Aorta (tissue), 5 donors: ENCODE measurements around the gene EXTL1. TPM values are rescaled to one million over a fixed set of nuclear protein-coding genes. Genes with fewer than 3 reads are reported as not detected.

Experiments used
- ATAC-seq: fragments of 200-7000 bp; cut with Tn5 transposase; one replicate; pipeline ENCODE4 v1.9.1; 2022; ENCODE audit warnings: moderate library complexity; ENCODE audit not compliant: low FRiP score
- DNase-seq, 2 donors: peaks; one replicate each; pipeline ENCODE4 v3.0.0-alpha.2; 2020
- H3K27ac ChIP-seq, 2 donors: one replicate each; pipeline ENCODE4 v1.5.1; 2013; ENCODE audit warnings: low read length in 2 of 2, mild to moderate bottlenecking in 2 of 2, moderate library complexity in 2 of 2, control low read depth in 1 of 2, inconsistent platforms in 1 of 2, low read depth in 1 of 2
- H3K27me3 ChIP-seq, 2 donors: one replicate each; pipeline ENCODE4 v1.6.1; 2013; ENCODE audit warnings: control low read depth in 1 of 2, low read length in 1 of 2, mild to moderate bottlenecking in 1 of 2, moderate library complexity in 1 of 2; ENCODE audit not compliant: insufficient read depth in 2 of 2, control insufficient read depth in 1 of 2
- H3K36me3 ChIP-seq, 2 donors: one replicate each; pipeline ENCODE4 v1.6.1; 2013; ENCODE audit warnings: control low read depth in 1 of 2, low read length in 1 of 2, mild to moderate bottlenecking in 1 of 2; ENCODE audit not compliant: insufficient read depth in 2 of 2, control insufficient read depth in 1 of 2
- H3K4me1 ChIP-seq, 2 donors: one replicate each; pipeline ENCODE4 v1.6.1; 2013; ENCODE audit warnings: low read length in 2 of 2, control low read depth in 1 of 2, mild to moderate bottlenecking in 1 of 2, moderate library complexity in 1 of 2; ENCODE audit not compliant: insufficient read depth in 2 of 2, control insufficient read depth in 1 of 2
- H3K4me3 ChIP-seq, 2 donors: one replicate each; pipeline ENCODE4 v1.5.1; 2013; ENCODE audit warnings: low read length in 2 of 2, control low read depth in 1 of 2, mild to moderate bottlenecking in 1 of 2
- H3K9me3 ChIP-seq: one replicate; pipeline ENCODE4 v1.6.1; 2013; ENCODE audit warnings: mild to moderate bottlenecking, low read length; ENCODE audit not compliant: control insufficient read depth
- WGBS, 2 donors: extraction: QIAGEN DNeasy Blood & Tissue Kit; methylation state at CpG; one replicate each; pipeline ENCODE4 v1.1.7; 2013; 5-methylcytosine and 5-hydroxymethylcytosine counted together
- intact Hi-C, 2 donors: fragments of 100-400 bp; cut with DNase I; formaldehyde crosslinking; loops; one replicate each; pipeline versions ENCODE4 v1.14.2 to v1.15.0; 2022
- polyA plus RNA-seq, 2 donors: library from polyadenylated mRNA; stranded (reverse); fragments of 200-250 nt; gene quantifications; one replicate each; pipeline ENCODE4 v1.2.3, GENCODE V29; 2013
- total RNA-seq, 2 donors: library from RNA; stranded (reverse); fragmentation: NEBNext Ultra II Directional; extraction: Animal tissue kit (Norgen Biotek cat#: 25700); gene quantifications; one replicate each; pipeline ENCODE4 v1.2.1, GENCODE V29; 2021
- donor health status: healthy with polysubstance abuse.
- donor health status: Bipolar disorder and iron deficiency.
- donor health status: DM: no; HTN: no; CAD: no.
- donor health status: DM: no; HTN: no; CAD: no.
- donor health status: DM: yes; HTN: yes; CAD: no.

Gene EXTL1
- total and polyA plus RNA-seq, 4 donors, result 0.29 to 1.3 (median 0.33) TPM; not detected in 1

GRCh38 chr1:26078286-26079177, 57.0 kb downstream of the EXTL1 start:
- ATAC-seq, result no peak
- 67% methylated on average over 8 of the region's 8 CpGs for WGBS, 2 donors

DNA sequence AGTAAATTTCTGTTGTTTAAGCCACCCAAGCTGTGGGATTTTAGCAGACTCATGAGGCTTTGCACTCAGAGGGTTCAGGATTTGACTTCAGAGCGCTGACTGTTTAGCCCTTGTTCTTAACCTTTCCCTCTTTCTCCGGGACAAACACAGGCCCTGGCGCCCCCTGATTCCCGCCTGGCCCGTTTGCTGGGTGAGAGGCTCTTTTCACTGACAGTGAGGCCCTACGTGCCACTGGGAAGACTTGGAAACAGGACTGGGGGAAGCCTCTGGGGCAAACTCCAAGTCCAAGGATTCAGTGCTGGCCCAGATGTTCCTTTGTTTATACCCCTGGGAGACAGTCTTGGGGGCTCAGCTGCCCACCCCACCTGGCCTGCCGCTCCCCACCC, 57.6 kb downstream of the EXTL1 start:
- no peaks in the 10 kb centered on the region for H3K27me3 ChIP-seq
- no peak overlapping the region for H3K4me3 ChIP-seq
- H3K9me3 ChIP-seq, result peaks cover 2% of the 10 kb centered on the region
- no peak overlapping the region for H3K27ac ChIP-seq
- DNase-seq (no peak), ATAC-seq (no peak)
- 75 to 76% methylated on average over 7 of the region's 7 CpGs for WGBS, 2 donors
- no peaks in the 10 kb centered on the region for H3K36me3 ChIP-seq
- H3K4me1 ChIP-seq, result no peaks in the 10 kb centered on the region
- intact Hi-C loops, result no loop called here

More at GRCh38 chr1:26078286-26079177, 57.0 kb downstream of the EXTL1 start:
- Histone ChIP-seq H3K27me3 (no peaks in the 10 kb centered on the region), H3K36me3 (no peaks in the 10 kb centered on the region), H3K27ac (no peak overlapping the region), H3K4me3 (no peak overlapping the region), H3K4me1 (no peaks in the 10 kb centered on the region), H3K9me3 (peaks cover 2% of the 10 kb centered on the region)
- no peak for DNase-seq
- intact Hi-C loops, result no loop called here

- Histone ChIP-seq H3K27me3 (no peaks in the 10 kb centered on the region), H3K36me3 (no peaks in the 10 kb centered on the region), H3K27ac (no peak overlapping the region), H3K9me3 (peaks cover 2% of the 10 kb centered on the region), H3K4me3 (no peak overlapping the region), H3K4me1 (no peaks in the 10 kb centered on the region)
- intact Hi-C loops, result no loop called here
- no peak for ATAC-seq
- DNase-seq, result no peak
- 75 to 78% methylated on average over 9 of the region's 9 CpGs for WGBS, 2 donors
Observed at GRCh38 chr1:26079960-26080814, 58.6 kb downstream of the EXTL1 start.

- no peak for DNase-seq
- no peaks in the 10 kb centered on the region for H3K27me3 ChIP-seq
- WGBS, 2 donors, result 80 to 83% methylated on average over 8 of the region's 8 CpGs
- no peak for ATAC-seq
- H3K27ac ChIP-seq, result no peak overlapping the region
- H3K4me3 ChIP-seq, result no peak overlapping the region
- no peaks in the 10 kb centered on the region for H3K4me1 ChIP-seq
- no peaks in the 10 kb centered on the region for H3K36me3 ChIP-seq
- intact Hi-C loops, result no loop called here
- H3K9me3 ChIP-seq, result peaks cover 2% of the 10 kb centered on the region
Observed at GRCh38 chr1:26081267-26082019, 59.9 kb downstream of the EXTL1 start.

DNA sequence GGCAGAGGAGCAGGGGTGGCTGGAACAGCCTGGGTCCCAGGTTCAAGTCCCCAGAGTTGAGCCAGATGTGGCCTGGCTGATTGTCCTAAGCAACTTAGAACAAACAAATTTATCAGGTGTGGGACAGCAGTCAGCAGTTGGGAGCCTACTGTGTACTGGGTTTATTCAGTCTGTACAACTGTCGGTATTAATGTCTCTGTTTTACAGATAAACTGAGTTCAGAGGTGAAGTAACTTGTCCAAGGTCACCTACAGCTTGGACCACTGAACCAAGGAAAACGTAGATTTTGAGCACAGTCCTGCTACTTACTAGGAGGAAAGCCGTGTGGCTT, 60.4 kb downstream of the EXTL1 start:
- ATAC-seq, result no peak
- 83 to 86% methylated on average over 3 of the region's 3 CpGs for WGBS, 2 donors

GRCh38 chr1:26083208-26083607, 61.6 kb downstream of the EXTL1 start:
- ATAC-seq (no peak), DNase-seq (no peak)
- Histone ChIP-seq H3K4me1 (no peaks in the 10 kb centered on the region), H3K4me3 (no peak overlapping the region), H3K9me3 (no peaks in the 10 kb centered on the region), H3K36me3 (no peaks in the 10 kb centered on the region), H3K27ac (no peak overlapping the region), H3K27me3 (no peaks in the 10 kb centered on the region)
- intact Hi-C loops, result no loop called here
- 46 to 61% methylated on average over 5 of the region's 5 CpGs for WGBS, 2 donors

More for the DNA sequence above, 60.4 kb downstream of the EXTL1 start:
- Histone ChIP-seq H3K9me3 (peaks cover 2% of the 10 kb centered on the region), H3K4me3 (no peak overlapping the region), H3K27me3 (no peaks in the 10 kb centered on the region), H3K4me1 (no peaks in the 10 kb centered on the region), H3K36me3 (no peaks in the 10 kb centered on the region), H3K27ac (no peak overlapping the region)
- intact Hi-C loops, result no loop called here
- no peak for DNase-seq

- no peaks in the 10 kb centered on the region for H3K36me3 ChIP-seq
- 55% methylated on average over 2 of the region's 2 CpGs for WGBS, 2 donors
- DNase-seq, result no peak
- no peaks in the 10 kb centered on the region for H3K9me3 ChIP-seq
- H3K27me3 ChIP-seq, result no peaks in the 10 kb centered on the region
- H3K4me3 ChIP-seq, result no peak overlapping the region
- ATAC-seq, result no peak
- no peaks in the 10 kb centered on the region for H3K4me1 ChIP-seq
- H3K27ac ChIP-seq, result no peak overlapping the region
- intact Hi-C loops, result no loop called here
Observed at GRCh38 chr1:26084091-26084561, 62.6 kb downstream of the EXTL1 start.

DNA sequence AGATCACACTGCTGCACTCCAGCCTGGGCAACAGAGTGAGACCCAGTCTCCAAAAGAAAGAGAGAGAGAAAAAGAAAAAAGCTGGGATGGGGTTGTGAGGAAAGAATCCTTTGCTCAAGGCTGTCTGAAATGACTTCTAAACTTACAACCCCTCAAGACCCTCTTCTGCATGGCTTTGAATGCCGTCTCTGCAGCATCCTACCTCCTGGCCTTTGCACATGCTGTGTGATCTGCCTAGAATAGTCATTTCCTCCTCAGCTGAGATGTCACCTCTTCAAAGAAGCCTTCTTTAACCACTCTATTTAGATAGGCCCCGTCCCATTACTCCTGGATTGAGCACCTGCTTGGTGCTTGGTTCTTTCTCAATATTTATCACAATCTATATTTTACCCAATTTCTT, 63.3 kb downstream of the EXTL1 start:
- H3K27ac ChIP-seq, result no peak overlapping the region
- WGBS, 2 donors, result 88 to 92% methylated on average over 2 of the region's 2 CpGs
- H3K36me3 ChIP-seq, result no peaks in the 10 kb centered on the region
- H3K4me3 ChIP-seq, result no peak overlapping the region
- DNase-seq, result no peak
- intact Hi-C loops, result no loop called here
- no peak for ATAC-seq
- no peaks in the 10 kb centered on the region for H3K4me1 ChIP-seq
- no peaks in the 10 kb centered on the region for H3K27me3 ChIP-seq
- no peaks in the 10 kb centered on the region for H3K9me3 ChIP-seq
